Mesothelial cell of epicardium (in vitro differentiated cells): ENCODE measurements around the gene ZNG1A. TPM values are rescaled to one million over a fixed set of nuclear protein-coding genes. Genes with fewer than 3 reads are reported as not detected.
"Not testable (repeated sequence)": the region's sequence is repeated elsewhere in the genome, so short reads cannot be mapped to it uniquely, and the experiment has no call there.

Experiments
- DNase-seq, 2 experiments: peaks; one replicate each; pipeline ENCODE4 v3.0.0; 2021; ENCODE audit warnings: low spot score in 2 of 2; ENCODE audit not compliant: unreplicated experiment in 2 of 2
- H3K27ac Mint-ChIP-seq: 2 replicates; pipeline ENCODE4 v1.8.0; 2021; ENCODE audit warnings: mixed read lengths
- H3K27me3 Mint-ChIP-seq: 2 replicates; pipeline ENCODE4 v1.8.0; 2021; ENCODE audit warnings: low read depth, mixed read lengths
- H3K36me3 Mint-ChIP-seq: 2 replicates; pipeline ENCODE4 v1.8.0; 2021; ENCODE audit warnings: mixed read lengths
- H3K4me1 Mint-ChIP-seq: 2 replicates; pipeline ENCODE4 v1.8.0; 2021; ENCODE audit warnings: mixed read lengths
- H3K4me3 Mint-ChIP-seq: 2 replicates; pipeline ENCODE4 v1.8.0; 2021; ENCODE audit warnings: mild to moderate bottlenecking, moderate library complexity, mixed read lengths
- H3K9me3 Mint-ChIP-seq: 2 replicates; pipeline ENCODE4 v1.8.0; 2021; ENCODE audit warnings: mixed read lengths
- total RNA-seq: library from RNA; stranded (reverse); gene quantifications from 3 replicates; pipeline ENCODE4 v1.2.1, GENCODE V29; 2021

The ZNG1A gene
- total RNA-seq, 1 donor from 2014 or later: 37.4 TPM

- peak in 1 of 2 experiments; percentile 67 for DNase-seq
- peaks cover 13% of the 10 kb centered on the region for H3K4me1 Mint-ChIP-seq
- H3K36me3 Mint-ChIP-seq, H3K27ac Mint-ChIP-seq, H3K9me3 Mint-ChIP-seq: not testable (repeated sequence)
- H3K4me3 Mint-ChIP-seq: peak overlapping the region; percentile 58
- peaks cover 79% of the 10 kb centered on the region for H3K27me3 Mint-ChIP-seq
These were observed 65.2 kb downstream of the ZNG1A start for GRCh38 chr9:113468-114266.

- H3K9me3 Mint-ChIP-seq, H3K36me3 Mint-ChIP-seq, H3K4me1 Mint-ChIP-seq, H3K27ac Mint-ChIP-seq: not testable (repeated sequence)
- peak overlapping the region; percentile 15 for H3K4me3 Mint-ChIP-seq
- peaks cover 79% of the 10 kb centered on the region for H3K27me3 Mint-ChIP-seq
- DNase-seq: peak in 1 of 2 experiments; percentile 49
These were observed 66.0 kb downstream of the ZNG1A start for GRCh38 chr9:112589-113467.

- not testable (repeated sequence) for H3K4me1 Mint-ChIP-seq, H3K4me3 Mint-ChIP-seq, H3K9me3 Mint-ChIP-seq, DNase-seq, H3K36me3 Mint-ChIP-seq, H3K27ac Mint-ChIP-seq
- H3K27me3 Mint-ChIP-seq: peaks cover 76% of the 10 kb centered on the region
These were observed 68.2 kb downstream of the ZNG1A start for GRCh38 chr9:110672-111071.

GRCh38 chr9:109540-109939, 69.3 kb downstream of the ZNG1A start:
- not testable (repeated sequence) for H3K27ac Mint-ChIP-seq, H3K9me3 Mint-ChIP-seq, H3K4me1 Mint-ChIP-seq, H3K4me3 Mint-ChIP-seq, H3K36me3 Mint-ChIP-seq, DNase-seq
- H3K27me3 Mint-ChIP-seq: peaks cover 70% of the 10 kb centered on the region

GRCh38 chr9:108742-109495, 69.9 kb downstream of the ZNG1A start:
- peaks cover 70% of the 10 kb centered on the region for H3K27me3 Mint-ChIP-seq
- not testable (repeated sequence) for H3K36me3 Mint-ChIP-seq, H3K9me3 Mint-ChIP-seq, H3K27ac Mint-ChIP-seq, DNase-seq, H3K4me1 Mint-ChIP-seq, H3K4me3 Mint-ChIP-seq

GRCh38 chr9:105991-106390, 72.9 kb downstream of the ZNG1A start:
- H3K36me3 Mint-ChIP-seq, H3K4me1 Mint-ChIP-seq, DNase-seq, H3K9me3 Mint-ChIP-seq, H3K27ac Mint-ChIP-seq, H3K4me3 Mint-ChIP-seq: not testable (repeated sequence)
- H3K27me3 Mint-ChIP-seq: peaks cover 67% of the 10 kb centered on the region

GRCh38 chr9:100430-100829, 78.4 kb downstream of the ZNG1A start:
- not testable (repeated sequence) for H3K27ac Mint-ChIP-seq, H3K9me3 Mint-ChIP-seq, H3K4me1 Mint-ChIP-seq, H3K36me3 Mint-ChIP-seq, H3K4me3 Mint-ChIP-seq, DNase-seq
- H3K27me3 Mint-ChIP-seq: peaks cover 41% of the 10 kb centered on the region

GRCh38 chr9:99867-100266, 79.0 kb downstream of the ZNG1A start:
- H3K9me3 Mint-ChIP-seq, DNase-seq, H3K27ac Mint-ChIP-seq, H3K4me3 Mint-ChIP-seq, H3K36me3 Mint-ChIP-seq, H3K4me1 Mint-ChIP-seq: not testable (repeated sequence)
- peaks cover 43% of the 10 kb centered on the region for H3K27me3 Mint-ChIP-seq

GRCh38 chr9:98775-99174, 80.1 kb downstream of the ZNG1A start:
- H3K27ac Mint-ChIP-seq, H3K9me3 Mint-ChIP-seq: not testable (repeated sequence)

GRCh38 chr9:94992-95391, 83.9 kb downstream of the ZNG1A start:
- H3K27ac Mint-ChIP-seq, H3K4me1 Mint-ChIP-seq, H3K4me3 Mint-ChIP-seq, H3K9me3 Mint-ChIP-seq, H3K36me3 Mint-ChIP-seq, DNase-seq: not testable (repeated sequence)
- H3K27me3 Mint-ChIP-seq: peaks cover 22% of the 10 kb centered on the region

More at GRCh38 chr9:98775-99174, 80.1 kb downstream of the ZNG1A start:
- not testable (repeated sequence) for H3K4me3 Mint-ChIP-seq, DNase-seq, H3K36me3 Mint-ChIP-seq, H3K4me1 Mint-ChIP-seq
- H3K27me3 Mint-ChIP-seq: peaks cover 36% of the 10 kb centered on the region

GRCh38 chr9:94323-94722, 84.5 kb downstream of the ZNG1A start:
- H3K9me3 Mint-ChIP-seq, H3K4me3 Mint-ChIP-seq, H3K36me3 Mint-ChIP-seq, H3K27ac Mint-ChIP-seq, DNase-seq, H3K4me1 Mint-ChIP-seq: not testable (repeated sequence)
- H3K27me3 Mint-ChIP-seq: peaks cover 15% of the 10 kb centered on the region

GRCh38 chr9:93909-94308, 84.9 kb downstream of the ZNG1A start:
- H3K4me3 Mint-ChIP-seq, H3K27ac Mint-ChIP-seq, H3K36me3 Mint-ChIP-seq, H3K9me3 Mint-ChIP-seq, H3K4me1 Mint-ChIP-seq, DNase-seq: not testable (repeated sequence)
- H3K27me3 Mint-ChIP-seq: peaks cover 13% of the 10 kb centered on the region

GRCh38 chr9:90851-91250, 88.0 kb downstream of the ZNG1A start:
- H3K27me3 Mint-ChIP-seq: peaks cover 33% of the 10 kb centered on the region
- H3K27ac Mint-ChIP-seq, H3K4me1 Mint-ChIP-seq, H3K36me3 Mint-ChIP-seq, DNase-seq, H3K4me3 Mint-ChIP-seq, H3K9me3 Mint-ChIP-seq: not testable (repeated sequence)
